Liver (tissue), 9 donors: ENCODE data around the gene WHRN. TPM values are rescaled to one million over a fixed set of nuclear protein-coding genes. Genes with fewer than 3 reads are reported as not detected.

Experiments used
- DNase-seq: peaks from one replicate; pipeline ENCODE4 v3.0.0-alpha.2; 2017; ENCODE audit warnings: low spot score
- H3K27ac ChIP-seq, 2 donors: one replicate each; pipeline ENCODE4 v1.7.0; 2013; ENCODE audit warnings: inconsistent platforms in 2 of 2, low read length in 2 of 2, control low read depth in 1 of 2, low read depth in 1 of 2, mild to moderate bottlenecking in 1 of 2
- H3K27me3 ChIP-seq, 4 donors: one replicate each; pipeline versions ENCODE4 v1.6.1 to v1.7.0; 2013; ENCODE audit warnings: low read length in 3 of 4, inconsistent platforms in 1 of 4, mild to moderate bottlenecking in 1 of 4, moderate library complexity in 1 of 4; ENCODE audit not compliant: control insufficient read depth in 4 of 4, insufficient read depth in 4 of 4
- H3K36me3 ChIP-seq, 4 donors: one replicate each; pipeline versions ENCODE4 v1.6.1 to v1.7.0; 2013; ENCODE audit warnings: low read length in 3 of 4, mild to moderate bottlenecking in 3 of 4, low read depth in 1 of 4, moderate library complexity in 1 of 4; ENCODE audit not compliant: control insufficient read depth in 4 of 4, insufficient read depth in 3 of 4
- H3K4me1 ChIP-seq, 4 donors: one replicate each; pipeline versions ENCODE4 v1.6.1 to v1.7.0; 2013; ENCODE audit warnings: low read length in 3 of 4, mild to moderate bottlenecking in 3 of 4, moderate library complexity in 1 of 4; ENCODE audit not compliant: control insufficient read depth in 4 of 4, insufficient read depth in 4 of 4
- H3K4me3 ChIP-seq, 3 donors: one replicate each; pipeline versions ENCODE4 v1.6.1 to v1.7.0; 2013; ENCODE audit warnings: low read length in 3 of 3, control low read depth in 1 of 3, low read depth in 1 of 3, mild to moderate bottlenecking in 1 of 3
- H3K9ac ChIP-seq, 2 donors: one replicate each; pipeline ENCODE4 v1.7.0; 2013; ENCODE audit warnings: low read length in 2 of 2, mild to moderate bottlenecking in 2 of 2, moderate library complexity in 2 of 2, control low read depth in 1 of 2, low read depth in 1 of 2
- H3K9me3 ChIP-seq, 4 donors: one replicate each; pipeline versions ENCODE4 v1.6.1 to v1.7.0; 2013; ENCODE audit warnings: low read length in 3 of 4; ENCODE audit not compliant: control insufficient read depth in 4 of 4
- EGR1 ChIP-seq, 2 donors: IDR thresholded peaks; 2 replicates each; pipeline ENCODE4 v1.6.1; 2016 to 2018; ENCODE audit warnings: antibody characterized with exemption in 2 of 2, low read depth in 2 of 2
- FOXA1 ChIP-seq: IDR thresholded peaks from 2 replicates; pipeline ENCODE4 v1.6.1; 2016; ENCODE audit warnings: antibody characterized with exemption
- FOXA2 ChIP-seq: IDR thresholded peaks from 2 replicates; pipeline ENCODE4 v1.6.1; 2016; ENCODE audit warnings: antibody characterized with exemption
- GABPA ChIP-seq, 2 donors: IDR thresholded peaks in 1 of 2; conservative IDR thresholded peaks in 1 of 2; 2 replicates each; pipeline ENCODE4 v1.6.1; 2016; ENCODE audit warnings: antibody characterized with exemption in 2 of 2, mild to moderate bottlenecking in 1 of 2, moderate library complexity in 1 of 2
- HNF4A ChIP-seq, 2 donors: conservative IDR thresholded peaks; 2 replicates each; pipeline ENCODE4 v1.6.1; 2016; ENCODE audit warnings: antibody characterized with exemption in 2 of 2, mild to moderate bottlenecking in 2 of 2
- HNF4G ChIP-seq: IDR thresholded peaks from 2 replicates; pipeline ENCODE4 v1.6.1; 2016; ENCODE audit warnings: antibody characterized with exemption
- JUND ChIP-seq, 2 donors: IDR thresholded peaks; 2 replicates each; pipeline ENCODE4 v1.6.1; 2016; ENCODE audit warnings: antibody characterized with exemption in 2 of 2
- NR2F2 ChIP-seq: IDR thresholded peaks from 2 replicates; pipeline ENCODE4 v1.6.1; 2016; ENCODE audit warnings: antibody characterized with exemption
- RAD21 ChIP-seq, 2 donors: IDR thresholded peaks; 2 replicates each; pipeline ENCODE4 v1.6.1; 2016; ENCODE audit warnings: antibody characterized with exemption in 2 of 2, mild to moderate bottlenecking in 2 of 2
- RXRA ChIP-seq, 2 donors: IDR thresholded peaks; 2 replicates each; pipeline ENCODE4 v1.6.1; 2017 to 2018; ENCODE audit warnings: antibody characterized with exemption in 2 of 2, mild to moderate bottlenecking in 1 of 2
- SP1 ChIP-seq: IDR thresholded peaks from 2 replicates; pipeline ENCODE4 v1.6.1; 2018; ENCODE audit warnings: antibody characterized with exemption, mild to moderate bottlenecking
- TAF1 ChIP-seq: conservative IDR thresholded peaks from 2 replicates; pipeline ENCODE4 v1.6.1; 2016; ENCODE audit warnings: antibody characterized with exemption, mild to moderate bottlenecking
- YY1 ChIP-seq: IDR thresholded peaks from 2 replicates; pipeline ENCODE4 v1.6.1; 2016; ENCODE audit warnings: antibody characterized with exemption, mild to moderate bottlenecking
- WGBS: extraction: QIAGEN DNeasy Blood & Tissue Kit; methylation state at CpG from one replicate; pipeline ENCODE4 v1.1.7; 2013; 5-methylcytosine and 5-hydroxymethylcytosine counted together
- polyA plus RNA-seq, 2 donors: library from polyadenylated mRNA; stranded (reverse) in 1 of 2; unstranded in 1 of 2; fragments of 200-250 nt in 1 of 2; fragments of >200 nt in 1 of 2; fragmentation: Nextera tagmentation in 1 of 2; extraction: Ambion mirVana in 1 of 2; gene quantifications; one replicate each; pipeline versions ENCODE4 v1.2.1 to v1.2.3, GENCODE V29; 2013 to 2015
- total RNA-seq, 2 donors: library from RNA; depleted of rRNA; stranded (reverse); fragments of >200 nt; gene quantifications; one replicate each; pipeline ENCODE4 v1.2.3, GENCODE V29; 2014
- TF ChIP-seq, protein P1 (sequence below): IDR thresholded peaks from 2 replicates; pipeline ENCODE4 v1.6.1; 2016; ENCODE audit warnings: antibody characterized with exemption
- TF ChIP-seq, protein P2 (sequence below): IDR thresholded peaks from 2 replicates; pipeline ENCODE4 v1.6.1; 2016; ENCODE audit warnings: antibody characterized with exemption, mild to moderate bottlenecking
- TF ChIP-seq, protein P3 (sequence below): IDR thresholded peaks from 2 replicates; pipeline ENCODE4 v1.6.1; 2016; ENCODE audit warnings: antibody characterized with exemption
- TF ChIP-seq, protein P4 (sequence below): fragments of 150-350 bp; IDR thresholded peaks from 2 replicates; pipeline ENCODE4 v1.5.1; 2017; ENCODE audit warnings: improper control_type of control experiment, low read depth, low read length; ENCODE audit not compliant: missing input control
- TF ChIP-seq, protein P5 (sequence below): IDR thresholded peaks from 2 replicates; pipeline ENCODE4 v1.6.1; 2016; ENCODE audit warnings: antibody characterized with exemption
- donor health status: healthy.
- donor health status: healthy.
- donor health status: healthy.
- donor health status: healthy.
- donor health status: healthy.

Gene WHRN
- total and polyA plus RNA-seq, 4 donors, result 0.42 to 1.9 (median 0.88) TPM

DNA sequence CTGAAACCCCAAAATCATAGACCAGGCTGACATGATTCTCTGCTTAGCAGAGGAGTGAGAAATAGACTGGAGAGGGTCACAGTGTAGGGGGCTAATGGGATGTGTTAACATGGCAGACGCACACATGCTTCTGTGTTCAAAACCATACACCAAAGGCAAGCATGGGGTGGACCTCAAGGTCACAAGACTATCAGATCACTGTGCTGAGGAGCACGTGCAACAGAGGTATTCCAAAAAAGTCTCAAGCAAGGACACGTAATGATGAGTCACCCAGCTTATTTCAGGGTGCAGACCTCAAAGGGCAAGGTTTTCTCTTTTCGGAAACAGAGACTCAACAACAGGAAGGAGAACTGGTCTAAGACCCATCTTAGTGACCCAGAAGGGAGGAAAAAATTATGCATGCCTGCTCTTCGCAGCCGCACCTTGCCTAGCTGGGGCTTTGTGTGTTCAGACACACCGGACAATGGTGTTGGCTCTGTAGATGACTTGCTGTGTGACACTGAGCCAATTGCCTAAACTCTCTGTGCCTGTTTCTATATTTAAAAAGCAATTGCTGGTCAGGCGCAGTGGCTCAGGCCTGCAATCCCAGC, 20.3 kb downstream of the WHRN start:
- no peaks in the 10 kb centered on the region for H3K36me3 ChIP-seq
- no peak overlapping the region for H3K27ac ChIP-seq
- no peak for DNase-seq
- WGBS, result 86% methylated on average over 8 of the region's 8 CpGs
- TF ChIP-seq, protein P1, sequence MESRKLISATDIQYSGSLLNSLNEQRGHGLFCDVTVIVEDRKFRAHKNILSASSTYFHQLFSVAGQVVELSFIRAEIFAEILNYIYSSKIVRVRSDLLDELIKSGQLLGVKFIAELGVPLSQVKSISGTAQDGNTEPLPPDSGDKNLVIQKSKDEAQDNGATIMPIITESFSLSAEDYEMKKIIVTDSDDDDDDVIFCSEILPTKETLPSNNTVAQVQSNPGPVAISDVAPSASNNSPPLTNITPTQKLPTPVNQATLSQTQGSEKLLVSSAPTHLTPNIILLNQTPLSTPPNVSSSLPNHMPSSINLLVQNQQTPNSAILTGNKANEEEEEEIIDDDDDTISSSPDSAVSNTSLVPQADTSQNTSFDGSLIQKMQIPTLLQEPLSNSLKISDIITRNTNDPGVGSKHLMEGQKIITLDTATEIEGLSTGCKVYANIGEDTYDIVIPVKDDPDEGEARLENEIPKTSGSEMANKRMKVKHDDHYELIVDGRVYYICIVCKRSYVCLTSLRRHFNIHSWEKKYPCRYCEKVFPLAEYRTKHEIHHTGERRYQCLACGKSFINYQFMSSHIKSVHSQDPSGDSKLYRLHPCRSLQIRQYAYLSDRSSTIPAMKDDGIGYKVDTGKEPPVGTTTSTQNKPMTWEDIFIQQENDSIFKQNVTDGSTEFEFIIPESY, result no peak
- TF ChIP-seq SP1 (no peak), EGR1 (IDR thresholded peaks at IDR 0.05; ENCODE audit: low read depth in 2 of 2) (no peak), TAF1 (no peak), FOXA2 (no peak), HNF4A (conservative IDR thresholded peaks at IDR 0.05) (no peak), JUND (IDR thresholded peaks at IDR 0.05) (no peak), RXRA (IDR thresholded peaks at IDR 0.05) (no peak), HNF4G (no peak), GABPA (IDR thresholded peaks at IDR 0.05 in 1 of 2, conservative IDR thresholded peaks at IDR 0.05 in 1 of 2) (no peak), RAD21 (IDR thresholded peaks at IDR 0.05) (no peak), FOXA1 (no peak), YY1 (no peak), NR2F2 (no peak)
- TF ChIP-seq, protein P2, sequence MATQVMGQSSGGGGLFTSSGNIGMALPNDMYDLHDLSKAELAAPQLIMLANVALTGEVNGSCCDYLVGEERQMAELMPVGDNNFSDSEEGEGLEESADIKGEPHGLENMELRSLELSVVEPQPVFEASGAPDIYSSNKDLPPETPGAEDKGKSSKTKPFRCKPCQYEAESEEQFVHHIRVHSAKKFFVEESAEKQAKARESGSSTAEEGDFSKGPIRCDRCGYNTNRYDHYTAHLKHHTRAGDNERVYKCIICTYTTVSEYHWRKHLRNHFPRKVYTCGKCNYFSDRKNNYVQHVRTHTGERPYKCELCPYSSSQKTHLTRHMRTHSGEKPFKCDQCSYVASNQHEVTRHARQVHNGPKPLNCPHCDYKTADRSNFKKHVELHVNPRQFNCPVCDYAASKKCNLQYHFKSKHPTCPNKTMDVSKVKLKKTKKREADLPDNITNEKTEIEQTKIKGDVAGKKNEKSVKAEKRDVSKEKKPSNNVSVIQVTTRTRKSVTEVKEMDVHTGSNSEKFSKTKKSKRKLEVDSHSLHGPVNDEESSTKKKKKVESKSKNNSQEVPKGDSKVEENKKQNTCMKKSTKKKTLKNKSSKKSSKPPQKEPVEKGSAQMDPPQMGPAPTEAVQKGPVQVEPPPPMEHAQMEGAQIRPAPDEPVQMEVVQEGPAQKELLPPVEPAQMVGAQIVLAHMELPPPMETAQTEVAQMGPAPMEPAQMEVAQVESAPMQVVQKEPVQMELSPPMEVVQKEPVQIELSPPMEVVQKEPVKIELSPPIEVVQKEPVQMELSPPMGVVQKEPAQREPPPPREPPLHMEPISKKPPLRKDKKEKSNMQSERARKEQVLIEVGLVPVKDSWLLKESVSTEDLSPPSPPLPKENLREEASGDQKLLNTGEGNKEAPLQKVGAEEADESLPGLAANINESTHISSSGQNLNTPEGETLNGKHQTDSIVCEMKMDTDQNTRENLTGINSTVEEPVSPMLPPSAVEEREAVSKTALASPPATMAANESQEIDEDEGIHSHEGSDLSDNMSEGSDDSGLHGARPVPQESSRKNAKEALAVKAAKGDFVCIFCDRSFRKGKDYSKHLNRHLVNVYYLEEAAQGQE, result no peak
- TF ChIP-seq, protein P3, sequence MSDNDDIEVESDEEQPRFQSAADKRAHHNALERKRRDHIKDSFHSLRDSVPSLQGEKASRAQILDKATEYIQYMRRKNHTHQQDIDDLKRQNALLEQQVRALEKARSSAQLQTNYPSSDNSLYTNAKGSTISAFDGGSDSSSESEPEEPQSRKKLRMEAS, result no peak
- TF ChIP-seq, protein P4, sequence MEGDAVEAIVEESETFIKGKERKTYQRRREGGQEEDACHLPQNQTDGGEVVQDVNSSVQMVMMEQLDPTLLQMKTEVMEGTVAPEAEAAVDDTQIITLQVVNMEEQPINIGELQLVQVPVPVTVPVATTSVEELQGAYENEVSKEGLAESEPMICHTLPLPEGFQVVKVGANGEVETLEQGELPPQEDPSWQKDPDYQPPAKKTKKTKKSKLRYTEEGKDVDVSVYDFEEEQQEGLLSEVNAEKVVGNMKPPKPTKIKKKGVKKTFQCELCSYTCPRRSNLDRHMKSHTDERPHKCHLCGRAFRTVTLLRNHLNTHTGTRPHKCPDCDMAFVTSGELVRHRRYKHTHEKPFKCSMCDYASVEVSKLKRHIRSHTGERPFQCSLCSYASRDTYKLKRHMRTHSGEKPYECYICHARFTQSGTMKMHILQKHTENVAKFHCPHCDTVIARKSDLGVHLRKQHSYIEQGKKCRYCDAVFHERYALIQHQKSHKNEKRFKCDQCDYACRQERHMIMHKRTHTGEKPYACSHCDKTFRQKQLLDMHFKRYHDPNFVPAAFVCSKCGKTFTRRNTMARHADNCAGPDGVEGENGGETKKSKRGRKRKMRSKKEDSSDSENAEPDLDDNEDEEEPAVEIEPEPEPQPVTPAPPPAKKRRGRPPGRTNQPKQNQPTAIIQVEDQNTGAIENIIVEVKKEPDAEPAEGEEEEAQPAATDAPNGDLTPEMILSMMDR, result no peak
- TF ChIP-seq, protein P5, sequence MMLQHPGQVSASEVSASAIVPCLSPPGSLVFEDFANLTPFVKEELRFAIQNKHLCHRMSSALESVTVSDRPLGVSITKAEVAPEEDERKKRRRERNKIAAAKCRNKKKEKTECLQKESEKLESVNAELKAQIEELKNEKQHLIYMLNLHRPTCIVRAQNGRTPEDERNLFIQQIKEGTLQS, result no peak
- no peaks in the 10 kb centered on the region for H3K4me1 ChIP-seq
- H3K9ac ChIP-seq, result no peak overlapping the region
- H3K27me3 ChIP-seq, result no peaks in the 10 kb centered on the region
- H3K9me3 ChIP-seq, result no peaks in the 10 kb centered on the region
- no peak overlapping the region for H3K4me3 ChIP-seq
